ENCODE measurements around the gene PIGT. TPM values are rescaled to one million over a fixed set of nuclear protein-coding genes. Genes with fewer than 3 reads are reported as not detected.

Gene PIGT
- total and polyA plus RNA-seq, 2 experiments from 2014 or later: 48.4 to 63.1 TPM

DNA sequence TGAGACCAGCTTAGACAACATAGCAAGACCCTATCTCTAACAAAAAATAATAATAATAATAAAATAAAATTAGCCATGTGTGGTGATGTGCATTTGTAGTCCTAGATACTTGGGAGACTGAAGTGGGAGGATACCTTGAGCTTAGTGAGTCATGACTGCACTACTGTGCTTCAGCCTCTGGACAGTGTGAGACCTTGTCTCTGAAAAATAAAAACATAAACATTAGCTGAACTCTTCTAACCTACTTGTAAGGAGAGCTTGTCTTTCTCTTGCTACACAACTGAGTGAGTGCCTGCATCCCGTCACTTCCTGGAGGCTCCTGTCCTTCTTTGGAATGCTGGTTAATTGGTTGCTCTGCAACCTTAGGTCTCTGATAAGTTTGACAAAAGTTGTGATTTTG, 13.0 kb upstream of the PIGT start:
- TF ChIP-seq, protein P1, sequence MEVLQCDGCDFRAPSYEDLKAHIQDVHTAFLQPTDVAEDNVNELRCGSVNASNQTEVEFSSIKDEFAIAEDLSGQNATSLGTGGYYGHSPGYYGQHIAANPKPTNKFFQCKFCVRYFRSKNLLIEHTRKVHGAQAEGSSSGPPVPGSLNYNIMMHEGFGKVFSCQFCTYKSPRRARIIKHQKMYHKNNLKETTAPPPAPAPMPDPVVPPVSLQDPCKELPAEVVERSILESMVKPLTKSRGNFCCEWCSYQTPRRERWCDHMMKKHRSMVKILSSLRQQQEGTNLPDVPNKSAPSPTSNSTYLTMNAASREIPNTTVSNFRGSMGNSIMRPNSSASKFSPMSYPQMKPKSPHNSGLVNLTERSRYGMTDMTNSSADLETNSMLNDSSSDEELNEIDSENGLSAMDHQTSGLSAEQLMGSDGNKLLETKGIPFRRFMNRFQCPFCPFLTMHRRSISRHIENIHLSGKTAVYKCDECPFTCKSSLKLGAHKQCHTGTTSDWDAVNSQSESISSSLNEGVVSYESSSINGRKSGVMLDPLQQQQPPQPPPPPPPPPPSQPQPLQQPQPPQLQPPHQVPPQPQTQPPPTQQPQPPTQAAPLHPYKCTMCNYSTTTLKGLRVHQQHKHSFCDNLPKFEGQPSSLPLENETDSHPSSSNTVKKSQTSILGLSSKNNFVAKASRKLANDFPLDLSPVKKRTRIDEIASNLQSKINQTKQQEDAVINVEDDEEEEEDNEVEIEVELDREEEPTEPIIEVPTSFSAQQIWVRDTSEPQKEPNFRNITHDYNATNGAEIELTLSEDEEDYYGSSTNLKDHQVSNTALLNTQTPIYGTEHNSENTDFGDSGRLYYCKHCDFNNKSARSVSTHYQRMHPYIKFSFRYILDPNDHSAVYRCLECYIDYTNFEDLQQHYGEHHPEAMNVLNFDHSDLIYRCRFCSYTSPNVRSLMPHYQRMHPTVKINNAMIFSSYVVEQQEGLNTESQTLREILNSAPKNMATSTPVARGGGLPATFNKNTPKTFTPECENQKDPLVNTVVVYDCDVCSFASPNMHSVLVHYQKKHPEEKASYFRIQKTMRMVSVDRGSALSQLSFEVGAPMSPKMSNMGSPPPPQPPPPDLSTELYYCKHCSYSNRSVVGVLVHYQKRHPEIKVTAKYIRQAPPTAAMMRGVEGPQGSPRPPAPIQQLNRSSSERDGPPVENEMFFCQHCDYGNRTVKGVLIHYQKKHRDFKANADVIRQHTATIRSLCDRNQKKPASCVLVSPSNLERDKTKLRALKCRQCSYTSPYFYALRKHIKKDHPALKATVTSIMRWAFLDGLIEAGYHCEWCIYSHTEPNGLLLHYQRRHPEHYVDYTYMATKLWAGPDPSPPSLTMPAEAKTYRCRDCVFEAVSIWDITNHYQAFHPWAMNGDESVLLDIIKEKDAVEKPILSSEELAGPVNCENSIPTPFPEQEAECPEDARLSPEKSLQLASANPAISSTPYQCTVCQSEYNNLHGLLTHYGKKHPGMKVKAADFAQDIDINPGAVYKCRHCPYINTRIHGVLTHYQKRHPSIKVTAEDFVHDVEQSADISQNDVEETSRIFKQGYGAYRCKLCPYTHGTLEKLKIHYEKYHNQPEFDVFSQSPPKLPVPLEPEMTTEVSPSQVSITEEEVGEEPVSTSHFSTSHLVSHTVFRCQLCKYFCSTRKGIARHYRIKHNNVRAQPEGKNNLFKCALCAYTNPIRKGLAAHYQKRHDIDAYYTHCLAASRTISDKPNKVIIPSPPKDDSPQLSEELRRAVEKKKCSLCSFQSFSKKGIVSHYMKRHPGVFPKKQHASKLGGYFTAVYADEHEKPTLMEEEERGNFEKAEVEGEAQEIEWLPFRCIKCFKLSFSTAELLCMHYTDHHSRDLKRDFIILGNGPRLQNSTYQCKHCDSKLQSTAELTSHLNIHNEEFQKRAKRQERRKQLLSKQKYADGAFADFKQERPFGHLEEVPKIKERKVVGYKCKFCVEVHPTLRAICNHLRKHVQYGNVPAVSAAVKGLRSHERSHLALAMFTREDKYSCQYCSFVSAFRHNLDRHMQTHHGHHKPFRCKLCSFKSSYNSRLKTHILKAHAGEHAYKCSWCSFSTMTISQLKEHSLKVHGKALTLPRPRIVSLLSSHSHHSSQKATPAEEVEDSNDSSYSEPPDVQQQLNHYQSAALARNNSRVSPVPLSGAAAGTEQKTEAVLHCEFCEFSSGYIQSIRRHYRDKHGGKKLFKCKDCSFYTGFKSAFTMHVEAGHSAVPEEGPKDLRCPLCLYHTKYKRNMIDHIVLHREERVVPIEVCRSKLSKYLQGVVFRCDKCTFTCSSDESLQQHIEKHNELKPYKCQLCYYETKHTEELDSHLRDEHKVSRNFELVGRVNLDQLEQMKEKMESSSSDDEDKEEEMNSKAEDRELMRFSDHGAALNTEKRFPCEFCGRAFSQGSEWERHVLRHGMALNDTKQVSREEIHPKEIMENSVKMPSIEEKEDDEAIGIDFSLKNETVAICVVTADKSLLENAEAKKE (CRISPR knock-in tag; IDR thresholded peaks at IDR 0.05): no peak
- TF ChIP-seq ZNF114 (CRISPR knock-in tag; IDR thresholded peaks at IDR 0.05): no peak
- TF ChIP-seq, protein P2, sequence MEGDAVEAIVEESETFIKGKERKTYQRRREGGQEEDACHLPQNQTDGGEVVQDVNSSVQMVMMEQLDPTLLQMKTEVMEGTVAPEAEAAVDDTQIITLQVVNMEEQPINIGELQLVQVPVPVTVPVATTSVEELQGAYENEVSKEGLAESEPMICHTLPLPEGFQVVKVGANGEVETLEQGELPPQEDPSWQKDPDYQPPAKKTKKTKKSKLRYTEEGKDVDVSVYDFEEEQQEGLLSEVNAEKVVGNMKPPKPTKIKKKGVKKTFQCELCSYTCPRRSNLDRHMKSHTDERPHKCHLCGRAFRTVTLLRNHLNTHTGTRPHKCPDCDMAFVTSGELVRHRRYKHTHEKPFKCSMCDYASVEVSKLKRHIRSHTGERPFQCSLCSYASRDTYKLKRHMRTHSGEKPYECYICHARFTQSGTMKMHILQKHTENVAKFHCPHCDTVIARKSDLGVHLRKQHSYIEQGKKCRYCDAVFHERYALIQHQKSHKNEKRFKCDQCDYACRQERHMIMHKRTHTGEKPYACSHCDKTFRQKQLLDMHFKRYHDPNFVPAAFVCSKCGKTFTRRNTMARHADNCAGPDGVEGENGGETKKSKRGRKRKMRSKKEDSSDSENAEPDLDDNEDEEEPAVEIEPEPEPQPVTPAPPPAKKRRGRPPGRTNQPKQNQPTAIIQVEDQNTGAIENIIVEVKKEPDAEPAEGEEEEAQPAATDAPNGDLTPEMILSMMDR (conservative IDR thresholded peaks at IDR 0.05; ENCODE audit: low read depth in 2 of 2): no peak
- no peak for TF ChIP-seq EZH2phosphoT487 (IDR thresholded peaks at IDR 0.05; ENCODE audit: unreplicated experiment)
- TF ChIP-seq JUNB (IDR thresholded peaks at IDR 0.05; ENCODE audit: unreplicated experiment): no peak
- TF ChIP-seq, protein P3, sequence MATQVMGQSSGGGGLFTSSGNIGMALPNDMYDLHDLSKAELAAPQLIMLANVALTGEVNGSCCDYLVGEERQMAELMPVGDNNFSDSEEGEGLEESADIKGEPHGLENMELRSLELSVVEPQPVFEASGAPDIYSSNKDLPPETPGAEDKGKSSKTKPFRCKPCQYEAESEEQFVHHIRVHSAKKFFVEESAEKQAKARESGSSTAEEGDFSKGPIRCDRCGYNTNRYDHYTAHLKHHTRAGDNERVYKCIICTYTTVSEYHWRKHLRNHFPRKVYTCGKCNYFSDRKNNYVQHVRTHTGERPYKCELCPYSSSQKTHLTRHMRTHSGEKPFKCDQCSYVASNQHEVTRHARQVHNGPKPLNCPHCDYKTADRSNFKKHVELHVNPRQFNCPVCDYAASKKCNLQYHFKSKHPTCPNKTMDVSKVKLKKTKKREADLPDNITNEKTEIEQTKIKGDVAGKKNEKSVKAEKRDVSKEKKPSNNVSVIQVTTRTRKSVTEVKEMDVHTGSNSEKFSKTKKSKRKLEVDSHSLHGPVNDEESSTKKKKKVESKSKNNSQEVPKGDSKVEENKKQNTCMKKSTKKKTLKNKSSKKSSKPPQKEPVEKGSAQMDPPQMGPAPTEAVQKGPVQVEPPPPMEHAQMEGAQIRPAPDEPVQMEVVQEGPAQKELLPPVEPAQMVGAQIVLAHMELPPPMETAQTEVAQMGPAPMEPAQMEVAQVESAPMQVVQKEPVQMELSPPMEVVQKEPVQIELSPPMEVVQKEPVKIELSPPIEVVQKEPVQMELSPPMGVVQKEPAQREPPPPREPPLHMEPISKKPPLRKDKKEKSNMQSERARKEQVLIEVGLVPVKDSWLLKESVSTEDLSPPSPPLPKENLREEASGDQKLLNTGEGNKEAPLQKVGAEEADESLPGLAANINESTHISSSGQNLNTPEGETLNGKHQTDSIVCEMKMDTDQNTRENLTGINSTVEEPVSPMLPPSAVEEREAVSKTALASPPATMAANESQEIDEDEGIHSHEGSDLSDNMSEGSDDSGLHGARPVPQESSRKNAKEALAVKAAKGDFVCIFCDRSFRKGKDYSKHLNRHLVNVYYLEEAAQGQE (IDR thresholded peaks at IDR 0.05; ENCODE audit: unreplicated experiment): no peak
- TF ChIP-seq STAT1 (IDR thresholded peaks at IDR 0.05; ENCODE audit: unreplicated experiment): no peak
- no peak for TF ChIP-seq ZNF331 (CRISPR knock-in tag; IDR thresholded peaks at IDR 0.05; ENCODE audit: low read depth)
- no peak for TF ChIP-seq NANOG (IDR thresholded peaks at IDR 0.05; ENCODE audit: borderline replicate concordance)
- no peak for TF ChIP-seq CREB1 (CRISPR knock-in tag; IDR thresholded peaks at IDR 0.05; ENCODE audit: low read depth)

More for the DNA sequence above, 13.0 kb upstream of the PIGT start:
- no peak for DNase-seq (ENCODE audit: low spot score)
- Histone ChIP-seq H3K79me2 (replicated peaks; ENCODE audit: insufficient read depth) (peaks cover 8% of the 10 kb centered on the region), H4K20me1 (replicated peaks; ENCODE audit: insufficient read depth) (no peaks in the 10 kb centered on the region; the same call in 1 of the 2 replicates), H3K4me2 (no peak overlapping the region), H3K4me1 (ENCODE audit: insufficient read depth) (peaks cover 10% of the 10 kb centered on the region; the same call in 1 of the 2 replicates), H3K27me3 (ENCODE audit: insufficient read depth) (peaks cover 35% of the 10 kb centered on the region), H3K36me3 (ENCODE audit: insufficient read depth) (no peaks in the 10 kb centered on the region), H3K27ac (ENCODE audit: low read depth) (no peak overlapping the region), H3F3A (replicated peaks; ENCODE audit: low read depth) (peaks cover 9% of the 10 kb centered on the region; the same call in 1 of the 2 replicates), H2AFZ (no peak overlapping the region), H3K9me2 (ENCODE audit: insufficient read depth) (peaks cover 3% of the 10 kb centered on the region; the same call in 1 of the 2 replicates), H3K4me3 (no peak overlapping the region)
- Mint-ChIP-seq H3K4me3 (no peak overlapping the region), H3K27ac (no peak overlapping the region), H3K36me3 (ENCODE audit: low read depth) (peaks cover 24% of the 10 kb centered on the region), H3K9me3 (peaks cover 31% of the 10 kb centered on the region), H3K27me3 (ENCODE audit: insufficient read depth, low read depth, poor library complexity) (peaks cover 29% of the 10 kb centered on the region), H3K4me1 (peaks cover 8% of the 10 kb centered on the region)
- ATAC-seq: no peak

All from GM23338 (cell line).